ENCODE measurements around the gene NBEA. TPM values are rescaled to one million over a fixed set of nuclear protein-coding genes. Genes with fewer than 3 reads are reported as not detected.
"Not testable (repeated sequence)": the region's sequence is repeated elsewhere in the genome, so short reads cannot be mapped to it uniquely, and the experiment has no call there.

Gene NBEA
- total RNA-seq, 1 donor from 2014 or later, result 23.5 TPM

- Histone ChIP-seq H3K36me3 (ENCODE audit: control insufficient read depth in 3 of 3, insufficient read depth in 3 of 3, low read length in 3 of 3) (no peaks in the 10 kb centered on the region), H3K4me1 (ENCODE audit: control insufficient read depth in 3 of 3, insufficient read depth in 3 of 3, low read length in 3 of 3) (no peaks in the 10 kb centered on the region), H3K9ac (ENCODE audit: low read depth in 1 of 3, low read length in 3 of 3) (no peak overlapping the region), H3K27me3 (ENCODE audit: control insufficient read depth in 3 of 3, insufficient read depth in 3 of 3, low read length in 3 of 3) (no peaks in the 10 kb centered on the region), H3K4me3 (ENCODE audit: low read length in 3 of 3) (no peak overlapping the region), H3K9me3 (ENCODE audit: control insufficient read depth in 3 of 3, low read length in 3 of 3) (no peaks in the 10 kb centered on the region), H3K27ac (ENCODE audit: low read depth, low read length) (no peak overlapping the region)
Observed at GRCh38 chr13:35046587-35046986, 104.5 kb downstream of the NBEA start.

- Histone ChIP-seq H3K36me3 (ENCODE audit: control insufficient read depth in 3 of 3, insufficient read depth in 3 of 3, low read length in 3 of 3) (no peaks in the 10 kb centered on the region), H3K9ac (ENCODE audit: low read depth in 1 of 3, low read length in 3 of 3) (no peak overlapping the region), H3K27me3 (ENCODE audit: control insufficient read depth in 3 of 3, insufficient read depth in 3 of 3, low read length in 3 of 3) (no peaks in the 10 kb centered on the region), H3K27ac (ENCODE audit: low read depth, low read length) (no peak overlapping the region), H3K9me3 (ENCODE audit: control insufficient read depth in 3 of 3, low read length in 3 of 3) (no peaks in the 10 kb centered on the region), H3K4me3 (ENCODE audit: low read length in 3 of 3) (no peak overlapping the region), H3K4me1 (ENCODE audit: control insufficient read depth in 3 of 3, insufficient read depth in 3 of 3, low read length in 3 of 3) (no peaks in the 10 kb centered on the region)
Observed at GRCh38 chr13:35055705-35056104, 113.6 kb downstream of the NBEA start.

- Histone ChIP-seq H3K4me3 (ENCODE audit: low read length in 3 of 3) (no peak overlapping the region), H3K4me1 (ENCODE audit: control insufficient read depth in 3 of 3, insufficient read depth in 3 of 3, low read length in 3 of 3) (no peaks in the 10 kb centered on the region), H3K27me3 (ENCODE audit: control insufficient read depth in 3 of 3, insufficient read depth in 3 of 3, low read length in 3 of 3) (no peaks in the 10 kb centered on the region), H3K9ac (ENCODE audit: low read depth in 1 of 3, low read length in 3 of 3) (no peak overlapping the region), H3K27ac (ENCODE audit: low read depth, low read length) (no peak overlapping the region), H3K36me3 (ENCODE audit: control insufficient read depth in 3 of 3, insufficient read depth in 3 of 3, low read length in 3 of 3) (no peaks in the 10 kb centered on the region), H3K9me3 (ENCODE audit: control insufficient read depth in 3 of 3, low read length in 3 of 3) (no peaks in the 10 kb centered on the region)
Observed at GRCh38 chr13:35057858-35058257, 115.8 kb downstream of the NBEA start.

GRCh38 chr13:35058585-35058984 is 116.5 kb downstream of the NBEA start:
- H3K4me3 ChIP-seq (ENCODE audit: low read length in 3 of 3); H3K9me3 ChIP-seq (ENCODE audit: control insufficient read depth in 3 of 3, low read length in 3 of 3); H3K4me1 ChIP-seq (ENCODE audit: control insufficient read depth in 3 of 3, insufficient read depth in 3 of 3, low read length in 3 of 3); H3K9ac ChIP-seq (ENCODE audit: low read depth in 1 of 3, low read length in 3 of 3); H3K36me3 ChIP-seq (ENCODE audit: control insufficient read depth in 3 of 3, insufficient read depth in 3 of 3, low read length in 3 of 3); H3K27ac ChIP-seq (ENCODE audit: low read depth, low read length); H3K27me3 ChIP-seq (ENCODE audit: control insufficient read depth in 3 of 3, insufficient read depth in 3 of 3, low read length in 3 of 3): not testable (repeated sequence)

- H3K9me3 ChIP-seq (ENCODE audit: control insufficient read depth in 3 of 3, low read length in 3 of 3), result peaks cover 0 to 3% (median 0%) of the 10 kb centered on the region in 3 donors
- H3K27me3 ChIP-seq (ENCODE audit: control insufficient read depth in 3 of 3, insufficient read depth in 3 of 3, low read length in 3 of 3), result no peaks in the 10 kb centered on the region
- H3K4me3 ChIP-seq (ENCODE audit: low read length in 3 of 3), result no peak overlapping the region
Observed at GRCh38 chr13:35086667-35087066, 144.6 kb downstream of the NBEA start.

GRCh38 chr13:35092251-35092650 is 150.2 kb downstream of the NBEA start:
- Histone ChIP-seq H3K4me3 (ENCODE audit: low read length in 3 of 3) (no peak overlapping the region), H3K9me3 (ENCODE audit: control insufficient read depth in 3 of 3, low read length in 3 of 3) (no peaks in the 10 kb centered on the region), H3K4me1 (ENCODE audit: control insufficient read depth in 3 of 3, insufficient read depth in 3 of 3, low read length in 3 of 3) (no peaks in the 10 kb centered on the region), H3K27me3 (ENCODE audit: control insufficient read depth in 3 of 3, insufficient read depth in 3 of 3, low read length in 3 of 3) (no peaks in the 10 kb centered on the region), H3K27ac (ENCODE audit: low read depth, low read length) (no peak overlapping the region), H3K9ac (ENCODE audit: low read depth in 1 of 3, low read length in 3 of 3) (no peak overlapping the region), H3K36me3 (ENCODE audit: control insufficient read depth in 3 of 3, insufficient read depth in 3 of 3, low read length in 3 of 3) (no peaks in the 10 kb centered on the region)

More at GRCh38 chr13:35086667-35087066, 144.6 kb downstream of the NBEA start:
- Histone ChIP-seq H3K4me1 (ENCODE audit: control insufficient read depth in 3 of 3, insufficient read depth in 3 of 3, low read length in 3 of 3) (no peaks in the 10 kb centered on the region), H3K36me3 (ENCODE audit: control insufficient read depth in 3 of 3, insufficient read depth in 3 of 3, low read length in 3 of 3) (no peaks in the 10 kb centered on the region), H3K9ac (ENCODE audit: low read depth in 1 of 3, low read length in 3 of 3) (no peak overlapping the region), H3K27ac (ENCODE audit: low read depth, low read length) (no peak overlapping the region)

- Histone ChIP-seq H3K4me1 (ENCODE audit: control insufficient read depth in 3 of 3, insufficient read depth in 3 of 3, low read length in 3 of 3) (no peaks in the 10 kb centered on the region), H3K27ac (ENCODE audit: low read depth, low read length) (no peak overlapping the region), H3K36me3 (ENCODE audit: control insufficient read depth in 3 of 3, insufficient read depth in 3 of 3, low read length in 3 of 3) (no peaks in the 10 kb centered on the region), H3K9me3 (ENCODE audit: control insufficient read depth in 3 of 3, low read length in 3 of 3) (no peaks in the 10 kb centered on the region), H3K27me3 (ENCODE audit: control insufficient read depth in 3 of 3, insufficient read depth in 3 of 3, low read length in 3 of 3) (no peaks in the 10 kb centered on the region), H3K4me3 (ENCODE audit: low read length in 3 of 3) (no peak overlapping the region), H3K9ac (ENCODE audit: low read depth in 1 of 3, low read length in 3 of 3) (no peak overlapping the region)
Observed at GRCh38 chr13:35092751-35093150, 150.7 kb downstream of the NBEA start.

GRCh38 chr13:35093356-35093755 is 151.3 kb downstream of the NBEA start:
- Histone ChIP-seq H3K36me3 (ENCODE audit: control insufficient read depth in 3 of 3, insufficient read depth in 3 of 3, low read length in 3 of 3) (no peaks in the 10 kb centered on the region), H3K9ac (ENCODE audit: low read depth in 1 of 3, low read length in 3 of 3) (no peak overlapping the region), H3K4me3 (ENCODE audit: low read length in 3 of 3) (no peak overlapping the region), H3K4me1 (ENCODE audit: control insufficient read depth in 3 of 3, insufficient read depth in 3 of 3, low read length in 3 of 3) (no peaks in the 10 kb centered on the region), H3K27me3 (ENCODE audit: control insufficient read depth in 3 of 3, insufficient read depth in 3 of 3, low read length in 3 of 3) (no peaks in the 10 kb centered on the region), H3K9me3 (ENCODE audit: control insufficient read depth in 3 of 3, low read length in 3 of 3) (peaks cover 0 to 2% (median 0%) of the 10 kb centered on the region in 3 donors), H3K27ac (ENCODE audit: low read depth, low read length) (no peak overlapping the region)

GRCh38 chr13:35106771-35107170 is 164.7 kb downstream of the NBEA start:
- not testable (repeated sequence) for H3K4me3 ChIP-seq (ENCODE audit: low read length in 3 of 3); H3K9ac ChIP-seq (ENCODE audit: low read depth in 1 of 3, low read length in 3 of 3); H3K27ac ChIP-seq (ENCODE audit: low read depth, low read length); H3K4me1 ChIP-seq (ENCODE audit: control insufficient read depth in 3 of 3, insufficient read depth in 3 of 3, low read length in 3 of 3); H3K36me3 ChIP-seq (ENCODE audit: control insufficient read depth in 3 of 3, insufficient read depth in 3 of 3, low read length in 3 of 3); H3K9me3 ChIP-seq (ENCODE audit: control insufficient read depth in 3 of 3, low read length in 3 of 3); H3K27me3 ChIP-seq (ENCODE audit: control insufficient read depth in 3 of 3, insufficient read depth in 3 of 3, low read length in 3 of 3)

GRCh38 chr13:35107535-35107934 is 165.5 kb downstream of the NBEA start:
- H3K27me3 ChIP-seq (ENCODE audit: control insufficient read depth in 3 of 3, insufficient read depth in 3 of 3, low read length in 3 of 3), result no peaks in the 10 kb centered on the region

GRCh38 chr13:35113612-35114011 is 171.5 kb downstream of the NBEA start:
- not testable (repeated sequence) for H3K27me3 ChIP-seq (ENCODE audit: control insufficient read depth in 3 of 3, insufficient read depth in 3 of 3, low read length in 3 of 3); H3K27ac ChIP-seq (ENCODE audit: low read depth, low read length); H3K9me3 ChIP-seq (ENCODE audit: control insufficient read depth in 3 of 3, low read length in 3 of 3); H3K4me3 ChIP-seq (ENCODE audit: low read length in 3 of 3); H3K4me1 ChIP-seq (ENCODE audit: control insufficient read depth in 3 of 3, insufficient read depth in 3 of 3, low read length in 3 of 3); H3K9ac ChIP-seq (ENCODE audit: low read depth in 1 of 3, low read length in 3 of 3); H3K36me3 ChIP-seq (ENCODE audit: control insufficient read depth in 3 of 3, insufficient read depth in 3 of 3, low read length in 3 of 3)

More at GRCh38 chr13:35107535-35107934, 165.5 kb downstream of the NBEA start:
- Histone ChIP-seq H3K27ac (ENCODE audit: low read depth, low read length) (no peak overlapping the region), H3K9ac (ENCODE audit: low read depth in 1 of 3, low read length in 3 of 3) (no peak overlapping the region), H3K36me3 (ENCODE audit: control insufficient read depth in 3 of 3, insufficient read depth in 3 of 3, low read length in 3 of 3) (no peaks in the 10 kb centered on the region), H3K4me3 (ENCODE audit: low read length in 3 of 3) (no peak overlapping the region), H3K9me3 (ENCODE audit: control insufficient read depth in 3 of 3, low read length in 3 of 3) (no peaks in the 10 kb centered on the region), H3K4me1 (ENCODE audit: control insufficient read depth in 3 of 3, insufficient read depth in 3 of 3, low read length in 3 of 3) (no peaks in the 10 kb centered on the region)

All from skeletal muscle tissue (tissue), 4 donors.